D721Med (cell line): ENCODE data around the gene C1S.
A peak's percentile ranks its signal among the peaks of the same experiment; 100 is the strongest.
"Not testable (repeated sequence)": the region's sequence is repeated elsewhere in the genome, so short reads cannot be mapped to it uniquely, and the experiment has no call there.

Source experiments
- DNase-seq: peaks from one replicate; pipeline ENCODE4 v3.0.0; 2011; ENCODE audit warnings: low spot score; ENCODE audit not compliant: insufficient read length
- FAIRE-seq: peaks from 2 replicates; lab custom pipeline; 2011; peaks lifted over from hg19 to GRCh38; lab: Jason Lieb, UNC
- CTCF ChIP-seq: IDR thresholded peaks from 2 replicates; pipeline ENCODE4 v1.5.1; 2012; ENCODE audit warnings: mild to moderate bottlenecking, control low read depth; ENCODE audit not compliant: insufficient read depth; ENCODE audit errors: missing control alignments

Gene C1S

GRCh38 chr12:7060353-7060954 is at the start of gene C1S:
Gene C1S (plus strand): TSS chr12:7060718. CDS start chr12:7061913, 1,195 bp downstream.
- no peak for DNase-seq
- peak; percentile 69 for TF ChIP-seq CTCF
- no peak for FAIRE-seq

GRCh38 chr12:7011398-7011797 is 49.1 kb upstream of the C1S start:
- not testable (repeated sequence) for FAIRE-seq, DNase-seq

GRCh38 chr12:7012024-7012607 is 48.4 kb upstream of the C1S start:
- TF ChIP-seq CTCF = no peak
- FAIRE-seq (no peak), DNase-seq (no peak)

- no peak for DNase-seq
- TF ChIP-seq CTCF = no peak
- no peak for FAIRE-seq
Observed at GRCh38 chr12:7013101-7013500, 47.4 kb upstream of the C1S start.

GRCh38 chr12:7015555-7016370 is 44.8 kb upstream of the C1S start:
- FAIRE-seq = no peak
- no peak for DNase-seq
- TF ChIP-seq CTCF = no peak

GRCh38 chr12:7016958-7017571 is 43.5 kb upstream of the C1S start:
- no peak for FAIRE-seq
- TF ChIP-seq CTCF = no peak
- DNase-seq = no peak

- no peak for TF ChIP-seq CTCF
- DNase-seq (no peak), FAIRE-seq (no peak)
Observed at GRCh38 chr12:7017870-7018349, 42.6 kb upstream of the C1S start.
